HT-29 (cell line): ENCODE data around the gene ZBTB7A. TPM values are rescaled to one million over a fixed set of nuclear protein-coding genes. Genes with fewer than 3 reads are reported as not detected.
"Not testable (repeated sequence)": the region's sequence is repeated elsewhere in the genome, so short reads cannot be mapped to it uniquely, and the experiment has no call there.

ENCODE experiments used
- DNase-seq: peaks from one replicate; pipeline ENCODE4 v3.0.0-alpha.2; 2015; ENCODE audit warnings: low spot score
- total RNA-seq: library from RNA; depleted of rRNA; stranded (reverse); fragments of >200 nt; shearing (Covaris generic); gene quantifications from 2 replicates; pipeline ENCODE4 v1.2.3, GENCODE V29; 2014

The ZBTB7A gene
- total RNA-seq, 1 experiment from 2014 or later: 72.7 TPM

DNA sequence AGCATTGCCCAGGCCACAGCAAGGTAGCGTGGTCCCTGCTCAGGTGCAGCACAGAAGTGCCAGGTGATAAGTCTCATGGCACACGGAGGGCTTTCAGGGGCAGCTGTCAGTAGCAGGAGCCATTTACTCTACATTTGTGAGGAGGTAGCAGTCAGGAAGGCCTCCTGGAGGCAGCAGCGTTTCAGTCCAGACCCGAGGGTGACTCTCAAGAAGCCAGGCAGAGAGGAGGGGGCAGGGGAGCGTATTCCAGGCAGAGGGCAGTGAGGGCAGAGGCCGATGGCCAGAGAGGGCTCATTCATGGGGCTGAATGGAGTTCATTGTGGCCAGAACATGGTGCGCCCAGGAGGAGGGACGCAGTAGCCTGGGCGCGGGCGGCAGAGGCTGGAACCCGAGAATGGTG, 50.2 kb downstream of the ZBTB7A start:
- DNase-seq: no peak

GRCh38 chr19:4015705-4016402, 50.8 kb downstream of the ZBTB7A start:
- DNase-seq: no peak

DNA sequence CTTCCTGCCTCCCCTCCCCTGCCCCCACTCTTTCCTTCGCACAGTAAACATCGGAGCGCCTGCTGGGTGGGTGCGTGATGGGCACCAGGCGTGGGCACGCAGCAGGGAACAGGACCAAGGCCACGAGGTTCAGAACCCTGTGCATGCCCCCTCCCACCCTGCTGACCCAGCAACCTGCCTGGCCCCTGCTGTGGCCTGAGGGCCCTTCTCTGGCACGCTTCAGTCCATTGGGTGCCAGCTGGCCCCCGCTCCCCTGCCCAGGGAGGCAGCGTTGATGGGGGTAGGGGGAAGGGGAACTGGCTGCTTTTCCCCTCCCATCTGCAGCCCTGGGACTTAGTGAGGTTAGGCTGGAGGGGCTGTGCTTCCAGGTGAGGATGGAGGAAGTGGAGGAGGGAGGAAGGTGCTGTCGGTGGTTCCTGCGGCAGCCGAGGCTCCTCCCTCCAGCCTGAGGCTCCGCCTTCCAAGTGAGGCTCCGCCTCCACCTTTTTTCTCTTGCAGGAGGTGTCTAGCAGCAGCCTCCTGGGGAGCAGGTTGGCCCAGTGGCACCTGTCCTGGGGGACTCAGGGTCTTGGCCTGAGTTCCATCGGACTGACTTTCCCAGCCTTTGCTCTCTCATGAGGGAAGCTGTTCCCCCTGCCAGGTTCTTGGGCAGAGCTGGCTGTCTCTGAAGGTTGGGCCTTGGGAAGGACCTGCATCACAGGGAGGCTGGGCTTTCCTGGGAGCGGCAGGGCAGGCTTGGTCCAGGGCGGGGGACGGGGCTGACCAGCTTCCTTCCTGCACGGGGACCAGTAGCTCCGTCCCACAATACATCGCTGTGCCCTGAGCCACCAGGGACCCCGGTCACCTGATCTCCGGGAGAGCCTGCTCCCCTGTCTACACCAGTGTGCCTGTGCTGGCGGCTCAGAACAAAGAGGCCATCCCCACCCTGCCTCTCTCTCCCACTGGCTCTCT, 51.9 kb downstream of the ZBTB7A start:
- DNase-seq: no peak

GRCh38 chr19:4013886-4014540, 52.7 kb downstream of the ZBTB7A start:
- no peak for DNase-seq

- DNase-seq: no peak
Observed at GRCh38 chr19:4012975-4013634, 53.6 kb downstream of the ZBTB7A start.

DNA sequence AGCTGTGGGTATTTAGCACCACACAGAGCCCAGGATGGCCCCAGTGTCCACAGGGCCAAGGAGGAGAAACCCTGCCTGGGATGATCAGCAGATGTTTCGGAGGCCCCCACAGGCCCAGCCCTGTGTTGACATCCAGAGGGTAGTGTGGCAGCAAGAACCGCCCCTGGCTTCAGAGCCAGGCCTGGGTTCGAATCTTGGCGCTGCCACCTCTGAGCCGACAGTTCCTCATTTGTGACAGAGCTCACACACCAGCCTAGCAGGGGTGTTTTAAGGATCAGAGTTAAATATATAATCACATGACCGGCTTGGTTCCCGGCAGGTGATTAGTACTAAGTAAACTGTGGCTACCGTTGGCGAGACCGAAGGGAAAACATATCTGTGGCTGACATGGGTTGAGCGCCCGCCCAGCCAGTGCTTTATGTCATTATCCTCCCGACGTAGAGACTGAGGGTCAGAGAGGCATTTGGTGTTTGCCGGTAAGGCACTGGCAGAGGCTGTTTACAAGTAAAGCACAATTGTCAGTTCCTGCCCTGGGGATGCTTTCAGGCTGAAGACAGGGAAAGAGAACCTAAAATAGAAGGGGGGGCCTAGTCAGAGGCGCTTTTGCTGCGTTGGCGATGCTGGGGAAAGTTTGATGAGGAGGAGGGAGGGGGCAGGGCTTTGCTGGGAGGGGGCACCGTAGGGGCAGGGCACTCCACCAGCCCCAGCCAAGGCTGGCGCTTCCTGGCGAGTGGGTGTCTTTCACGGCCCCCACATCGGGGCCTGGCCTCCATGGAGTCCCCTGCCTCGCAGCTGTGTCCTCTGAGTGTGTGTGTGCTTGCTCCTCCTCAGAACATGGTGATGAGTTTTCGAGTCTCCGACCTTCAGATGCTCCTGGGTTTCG, 54.4 kb downstream of the ZBTB7A start:
- no peak for DNase-seq

- not testable (repeated sequence) for DNase-seq
Observed at GRCh38 chr19:4011430-4011829, 55.3 kb downstream of the ZBTB7A start.

- no peak for DNase-seq
Observed at GRCh38 chr19:4010808-4011110, 55.9 kb downstream of the ZBTB7A start.

- no peak for DNase-seq
Observed at GRCh38 chr19:4009990-4010807, 56.5 kb downstream of the ZBTB7A start.

DNA sequence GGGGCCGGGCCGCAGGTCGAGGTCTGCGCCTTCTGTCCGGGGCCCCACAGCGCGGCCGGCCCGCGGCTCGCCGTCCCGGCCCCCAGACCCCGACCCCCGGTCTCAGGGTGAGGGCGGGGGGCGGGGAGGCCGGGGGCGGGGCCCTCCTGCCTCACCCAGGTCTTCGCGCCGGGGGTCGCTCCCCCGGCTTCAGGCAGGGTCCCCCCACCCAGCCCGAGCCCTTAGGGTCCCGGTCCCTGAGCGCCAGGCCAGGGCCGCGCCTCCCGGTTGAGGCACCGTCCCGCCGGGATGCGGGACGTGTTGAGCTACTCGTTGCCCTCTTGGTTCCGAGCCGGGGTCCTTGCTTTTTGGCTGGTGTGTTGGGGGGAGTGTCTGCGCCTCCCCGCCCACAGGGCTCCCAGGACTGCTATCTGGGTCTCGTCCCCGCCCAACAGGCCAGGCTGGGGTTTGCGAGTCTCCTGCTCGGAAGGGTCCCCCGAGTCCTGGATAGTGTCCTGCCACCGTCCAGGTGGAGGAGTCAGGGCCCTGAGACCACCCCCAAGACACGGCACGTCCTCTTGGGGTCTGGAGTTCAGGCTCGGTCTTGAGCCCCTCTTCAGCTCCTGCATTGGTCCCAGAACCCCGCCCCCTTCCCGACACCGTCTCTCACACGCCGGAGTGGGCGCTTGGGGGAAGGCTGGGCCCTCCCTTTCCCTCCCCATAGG, 58.7 kb downstream of the ZBTB7A start:
- DNase-seq: no peak

- DNase-seq: peak; percentile 86
Observed at GRCh38 chr19:4007021-4007835, 59.5 kb downstream of the ZBTB7A start, which contains the start of gene PIAS4. Gene PIAS4 (plus strand): TSS chr19:4007736. CDS start chr19:4007761, 25 bp downstream.

DNA sequence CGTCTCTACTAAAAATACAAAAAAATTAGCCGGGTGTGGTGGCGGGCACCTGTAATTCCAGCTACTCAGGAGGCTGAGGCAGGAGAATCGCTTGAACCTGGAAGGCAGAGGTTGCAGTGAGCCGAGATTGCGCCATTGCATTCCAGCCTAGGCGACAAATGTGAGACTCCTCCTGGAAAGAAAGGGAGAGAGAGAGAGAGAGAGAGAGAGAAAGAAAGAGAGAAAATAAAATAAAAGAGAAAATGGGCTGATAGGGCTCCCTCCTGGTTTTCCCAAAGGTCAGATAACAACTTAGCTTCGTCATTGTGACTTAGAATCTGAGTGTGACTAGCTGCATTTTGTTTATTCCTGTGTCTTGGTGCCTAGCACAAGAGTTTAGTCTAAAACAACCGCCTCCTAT, 61.3 kb downstream of the ZBTB7A start:
- not testable (repeated sequence) for DNase-seq

DNA sequence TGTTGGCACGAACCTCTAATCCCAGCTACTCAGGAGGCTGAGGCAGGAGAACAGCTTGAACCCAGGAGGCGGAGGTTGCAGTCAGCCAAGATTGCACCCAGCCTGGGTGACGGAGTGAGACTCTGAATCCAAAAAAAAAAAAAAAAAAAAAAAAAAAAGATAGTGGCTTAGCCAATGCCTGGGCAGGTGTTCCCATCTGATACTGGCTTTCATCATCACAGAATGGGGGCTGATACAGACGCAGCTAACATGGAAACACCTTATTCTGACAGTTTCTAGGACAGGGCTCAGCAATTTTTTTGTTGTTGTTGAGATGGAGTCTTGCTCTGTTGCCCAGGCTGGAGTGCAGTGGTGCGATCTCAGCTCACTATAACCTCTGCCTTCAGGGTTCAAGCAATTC, 65.9 kb downstream of the ZBTB7A start:
- not testable (repeated sequence) for DNase-seq

GRCh38 chr19:3998667-3999412, 67.9 kb downstream of the ZBTB7A start:
- not testable (repeated sequence) for DNase-seq

DNA sequence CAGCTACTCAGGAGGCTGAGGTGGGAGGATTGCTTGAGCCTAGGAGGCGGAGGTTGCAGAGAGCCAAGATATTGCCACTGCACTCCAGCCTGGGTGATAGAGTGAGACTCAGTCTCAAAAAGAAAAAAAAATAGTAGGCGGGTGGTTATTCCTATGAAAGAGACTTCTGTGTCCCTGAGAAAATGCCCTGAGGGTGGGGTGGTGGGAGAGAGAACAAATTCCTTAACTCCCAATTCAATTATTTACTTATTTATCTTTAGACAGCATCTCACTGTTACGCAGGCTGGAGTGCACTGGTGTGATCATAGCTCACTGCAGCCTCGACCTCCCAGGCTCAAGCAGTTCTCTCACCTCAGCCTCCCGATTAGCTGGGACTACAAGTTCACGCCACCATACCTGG, 71.1 kb downstream of the ZBTB7A start:
- DNase-seq: no peak
